ENCODE data around the gene F10.

The F10 gene

GRCh38 chr13:113086991-113087922, 35.3 kb upstream of the F10 start:
- no peak overlapping the region for H2AFZ ChIP-seq (ENCODE audit: low read length)
- DNase-seq (ENCODE audit: low spot score), result no peak
- H2BK15ac ChIP-seq (ENCODE audit: low read length), result no peak overlapping the region
- H2BK120ac ChIP-seq (ENCODE audit: low read depth, low read length), result no peak overlapping the region
- H3K27ac ChIP-seq (replicated peaks; ENCODE audit: low read length), result no peak overlapping the region
- H3K23ac ChIP-seq (ENCODE audit: low read depth, low read length, poor library complexity), result peak overlapping the region; percentile 77
- H2AK5ac ChIP-seq (ENCODE audit: low read depth, low read length), result peak overlapping the region; percentile 32
- peaks cover 26 to 28% of the 10 kb centered on the region in 2 donors for H3K36me3 ChIP-seq (replicated peaks in 1 of 2; ENCODE audit: control insufficient read depth in 2 of 2, insufficient read depth in 2 of 2, low read length in 2 of 2)
- H4K8ac ChIP-seq (ENCODE audit: low read depth, low read length), result no peak overlapping the region
- no peaks in the 10 kb centered on the region for H3K79me1 ChIP-seq (ENCODE audit: low read depth, low read length)
- H3K4me3 ChIP-seq (ENCODE audit: low read length in 2 of 2), result no peak overlapping the region
- no CpG with 5 or more reads among the region's 39 CpGs for WGBS, 2 donors (ENCODE audit: extremely low coverage in 2 of 2, insufficient read length in 2 of 2, insufficient replicate concordance in 1 of 2)
- H3K9ac ChIP-seq (ENCODE audit: low read depth, low read length, poor library complexity), result peak overlapping the region; percentile 30
- H2BK5ac ChIP-seq (ENCODE audit: low read length), result no peak overlapping the region
- no peak overlapping the region for H2BK12ac ChIP-seq (ENCODE audit: low read length)
- no peaks in the 10 kb centered on the region for H3K27me3 ChIP-seq (ENCODE audit: control insufficient read depth in 3 of 3, insufficient read depth in 3 of 3, low read depth in 1 of 3, low read length in 3 of 3)
- no peak overlapping the region for H4K91ac ChIP-seq (ENCODE audit: low read depth, low read length, poor library complexity)
- H3K4me2 ChIP-seq (ENCODE audit: insufficient read depth, low read length, poor library complexity, severe bottlenecking), result no peak overlapping the region
- H3K4ac ChIP-seq (ENCODE audit: low read length), result peak overlapping the region; percentile 42
- no peaks in the 10 kb centered on the region for H3K9me3 ChIP-seq (replicated peaks in 1 of 2; ENCODE audit: control insufficient read depth in 2 of 2, insufficient read depth in 1 of 2, low read depth in 1 of 2, low read length in 2 of 2)
- no peak overlapping the region for H3K14ac ChIP-seq (ENCODE audit: low read length)
- no peak overlapping the region for H3K18ac ChIP-seq (ENCODE audit: low read length)
- peaks cover 4 to 6% of the 10 kb centered on the region in 2 donors for H3K4me1 ChIP-seq (ENCODE audit: control insufficient read depth in 2 of 2, insufficient read depth in 1 of 2, low read depth in 1 of 2, low read length in 2 of 2)

- no peak overlapping the region for H4K8ac ChIP-seq (ENCODE audit: low read depth, low read length)
- H2BK15ac ChIP-seq (ENCODE audit: low read length), result no peak overlapping the region
- peaks cover 4 to 6% of the 10 kb centered on the region in 2 donors for H3K4me1 ChIP-seq (ENCODE audit: control insufficient read depth in 2 of 2, insufficient read depth in 1 of 2, low read depth in 1 of 2, low read length in 2 of 2)
- H4K91ac ChIP-seq (ENCODE audit: low read depth, low read length, poor library complexity), result no peak overlapping the region
- no peaks in the 10 kb centered on the region for H3K9me3 ChIP-seq (replicated peaks in 1 of 2; ENCODE audit: control insufficient read depth in 2 of 2, insufficient read depth in 1 of 2, low read depth in 1 of 2, low read length in 2 of 2)
- no peak overlapping the region for H3K27ac ChIP-seq (replicated peaks; ENCODE audit: low read length)
- no peak overlapping the region for H3K14ac ChIP-seq (ENCODE audit: low read length)
- H3K9ac ChIP-seq (ENCODE audit: low read depth, low read length, poor library complexity), result no peak overlapping the region
- H2BK12ac ChIP-seq (ENCODE audit: low read length), result no peak overlapping the region
- no peak overlapping the region for H2AFZ ChIP-seq (ENCODE audit: low read length)
- H3K18ac ChIP-seq (ENCODE audit: low read length), result no peak overlapping the region
- no peak overlapping the region for H2AK5ac ChIP-seq (ENCODE audit: low read depth, low read length)
- H3K36me3 ChIP-seq (replicated peaks in 1 of 2; ENCODE audit: control insufficient read depth in 2 of 2, insufficient read depth in 2 of 2, low read length in 2 of 2), result peaks cover 26 to 28% of the 10 kb centered on the region in 2 donors
- no peaks in the 10 kb centered on the region for H3K27me3 ChIP-seq (ENCODE audit: control insufficient read depth in 3 of 3, insufficient read depth in 3 of 3, low read depth in 1 of 3, low read length in 3 of 3)
- H2BK120ac ChIP-seq (ENCODE audit: low read depth, low read length), result no peak overlapping the region
- no peak overlapping the region for H3K4me2 ChIP-seq (ENCODE audit: insufficient read depth, low read length, poor library complexity, severe bottlenecking)
- H3K79me1 ChIP-seq (ENCODE audit: low read depth, low read length), result no peaks in the 10 kb centered on the region
- no peak overlapping the region for H3K23ac ChIP-seq (ENCODE audit: low read depth, low read length, poor library complexity)
- H3K4ac ChIP-seq (ENCODE audit: low read length), result no peak overlapping the region
- DNase-seq (ENCODE audit: low spot score), result no peak
- H2BK5ac ChIP-seq (ENCODE audit: low read length), result peak overlapping the region; percentile 35
- no CpG with 5 or more reads among the region's 40 CpGs for WGBS, 2 donors (ENCODE audit: extremely low coverage in 2 of 2, insufficient read length in 2 of 2, insufficient replicate concordance in 1 of 2)
- no peak overlapping the region for H3K4me3 ChIP-seq (ENCODE audit: low read length in 2 of 2)
Measured at GRCh38 chr13:113087923-113088690, 34.5 kb upstream of the F10 start.

- Histone ChIP-seq H3K79me1 (ENCODE audit: low read depth, low read length) (no peaks in the 10 kb centered on the region), H2BK12ac (ENCODE audit: low read length) (no peak overlapping the region), H4K91ac (ENCODE audit: low read depth, low read length, poor library complexity) (no peak overlapping the region), H3K4me2 (ENCODE audit: insufficient read depth, low read length, poor library complexity, severe bottlenecking) (no peak overlapping the region), H2AFZ (ENCODE audit: low read length) (no peak overlapping the region), H3K9me3 (replicated peaks in 1 of 2; ENCODE audit: control insufficient read depth in 2 of 2, insufficient read depth in 1 of 2, low read depth in 1 of 2, low read length in 2 of 2) (no peaks in the 10 kb centered on the region), H3K23ac (ENCODE audit: low read depth, low read length, poor library complexity) (no peak overlapping the region), H2BK15ac (ENCODE audit: low read length) (no peak overlapping the region), H2BK5ac (ENCODE audit: low read length) (no peak overlapping the region), H3K4ac (ENCODE audit: low read length) (no peak overlapping the region), H4K8ac (ENCODE audit: low read depth, low read length) (no peak overlapping the region), H2BK120ac (ENCODE audit: low read depth, low read length) (no peak overlapping the region), H3K27ac (replicated peaks; ENCODE audit: low read length) (no peak overlapping the region), H3K27me3 (ENCODE audit: control insufficient read depth in 3 of 3, insufficient read depth in 3 of 3, low read depth in 1 of 3, low read length in 3 of 3) (no peaks in the 10 kb centered on the region), H3K14ac (ENCODE audit: low read length) (no peak overlapping the region), H3K36me3 (replicated peaks in 1 of 2; ENCODE audit: control insufficient read depth in 2 of 2, insufficient read depth in 2 of 2, low read length in 2 of 2) (peaks cover 26 to 28% of the 10 kb centered on the region in 2 donors), H3K18ac (ENCODE audit: low read length) (no peak overlapping the region), H3K4me3 (ENCODE audit: low read length in 2 of 2) (no peak overlapping the region), H3K9ac (ENCODE audit: low read depth, low read length, poor library complexity) (no peak overlapping the region), H3K4me1 (ENCODE audit: control insufficient read depth in 2 of 2, insufficient read depth in 1 of 2, low read depth in 1 of 2, low read length in 2 of 2) (peaks cover 3 to 6% of the 10 kb centered on the region in 2 donors), H2AK5ac (ENCODE audit: low read depth, low read length) (no peak overlapping the region)
- DNase-seq (ENCODE audit: low spot score), result no peak
- WGBS, 2 donors (ENCODE audit: extremely low coverage in 2 of 2, insufficient read length in 2 of 2, insufficient replicate concordance in 1 of 2), result no CpG with 5 or more reads among the region's 17 CpGs
Measured at GRCh38 chr13:113088691-113089020, 33.9 kb upstream of the F10 start.
